Skeletal muscle satellite cell (primary cell): ENCODE measurements around the gene TMCO5A. TPM values are rescaled to one million over a fixed set of nuclear protein-coding genes. Genes with fewer than 3 reads are reported as not detected.

Experiments
- H3K27me3 ChIP-seq: 2 replicates; pipeline ENCODE4 v1.7.0; 2013; ENCODE audit warnings: low read length; ENCODE audit not compliant: control insufficient read depth, insufficient read depth
- H3K36me3 ChIP-seq: 2 replicates; pipeline ENCODE4 v1.7.0; 2013; ENCODE audit warnings: mild to moderate bottlenecking, control low read depth, low read length; ENCODE audit not compliant: insufficient read depth
- H3K4me1 ChIP-seq: 2 replicates; pipeline ENCODE4 v1.7.0; 2013; ENCODE audit warnings: low read length; ENCODE audit not compliant: control insufficient read depth, insufficient read depth
- H3K4me2 ChIP-seq: 2 replicates; pipeline ENCODE4 v1.7.0; 2013; ENCODE audit warnings: mild to moderate bottlenecking, low read length
- H3K4me3 ChIP-seq: 2 replicates; pipeline ENCODE4 v1.7.0; 2013; ENCODE audit warnings: low read length
- H3K9ac ChIP-seq: 2 replicates; pipeline ENCODE4 v1.7.0; 2013; ENCODE audit warnings: mild to moderate bottlenecking, low read depth, low read length, moderate library complexity
- H3K9me3 ChIP-seq: replicated peaks from 2 replicates; pipeline ENCODE4 v1.7.0; 2013; ENCODE audit warnings: mild to moderate bottlenecking, control low read depth, low read length
- total RNA-seq: library from RNA; depleted of rRNA; stranded (reverse); fragments of >200 nt; gene quantifications from 2 replicates; pipeline ENCODE4 v1.2.3, GENCODE V29; 2012; rRNA removed

The TMCO5A gene
- total RNA-seq: not detected in 2 replicates

GRCh38 chr15:37934340-37934739 is at the start of gene TMCO5A:
TSS of gene TMCO5A (plus strand) at chr15:37934640. CDS start at chr15:37936324, 1,684 bp downstream.
- Histone ChIP-seq H3K4me1 (peaks cover 25% of the 10 kb centered on the region), H3K4me3 (no peak within 1 kb of the TSS), H3K9me3 (no peaks in the 10 kb centered on the region), H3K27me3 (peaks cover 4% of the 10 kb centered on the region), H3K36me3 (no peaks in the 10 kb centered on the region), H3K4me2 (no peak within 1 kb of the TSS), H3K9ac (no peak within 1 kb of the TSS)

- Histone ChIP-seq H3K27me3 (peaks cover 9% of the 10 kb centered on the region), H3K4me1 (no peaks in the 10 kb centered on the region), H3K36me3 (no peaks in the 10 kb centered on the region), H3K4me2 (no peak overlapping the region), H3K9ac (no peak overlapping the region), H3K4me3 (no peak overlapping the region), H3K9me3 (no peaks in the 10 kb centered on the region)
Observed at GRCh38 chr15:37885651-37886050, 48.8 kb upstream of the TMCO5A start.

- no peaks in the 10 kb centered on the region for H3K9me3 ChIP-seq
- H3K27me3 ChIP-seq: no peaks in the 10 kb centered on the region
- H3K4me2 ChIP-seq: no peak overlapping the region
- no peaks in the 10 kb centered on the region for H3K36me3 ChIP-seq
- no peaks in the 10 kb centered on the region for H3K4me1 ChIP-seq
- H3K4me3 ChIP-seq: no peak overlapping the region
- H3K9ac ChIP-seq: no peak overlapping the region
Observed at GRCh38 chr15:37888356-37888755, 46.1 kb upstream of the TMCO5A start.

GRCh38 chr15:37891766-37892368 is 42.6 kb upstream of the TMCO5A start:
- no peaks in the 10 kb centered on the region for H3K4me1 ChIP-seq
- H3K9me3 ChIP-seq: no peaks in the 10 kb centered on the region
- H3K4me3 ChIP-seq: no peak overlapping the region
- H3K36me3 ChIP-seq: no peaks in the 10 kb centered on the region
- H3K9ac ChIP-seq: no peak overlapping the region
- H3K27me3 ChIP-seq: no peaks in the 10 kb centered on the region
- peak overlapping the region; percentile 39 for H3K4me2 ChIP-seq

GRCh38 chr15:37893309-37893708 is 41.1 kb upstream of the TMCO5A start:
- Histone ChIP-seq H3K4me3 (no peak overlapping the region), H3K9ac (no peak overlapping the region), H3K36me3 (no peaks in the 10 kb centered on the region), H3K9me3 (no peaks in the 10 kb centered on the region), H3K27me3 (no peaks in the 10 kb centered on the region), H3K4me2 (no peak overlapping the region), H3K4me1 (peaks cover 7% of the 10 kb centered on the region)

GRCh38 chr15:37898362-37898761 is 36.1 kb upstream of the TMCO5A start:
- H3K9me3 ChIP-seq: no peaks in the 10 kb centered on the region
- no peak overlapping the region for H3K9ac ChIP-seq
- no peaks in the 10 kb centered on the region for H3K27me3 ChIP-seq
- H3K36me3 ChIP-seq: no peaks in the 10 kb centered on the region
- no peak overlapping the region for H3K4me3 ChIP-seq
- peaks cover 31% of the 10 kb centered on the region for H3K4me1 ChIP-seq
- H3K4me2 ChIP-seq: peak overlapping the region; percentile 36

- Histone ChIP-seq H3K36me3 (no peaks in the 10 kb centered on the region), H3K4me1 (peaks cover 31% of the 10 kb centered on the region), H3K27me3 (no peaks in the 10 kb centered on the region), H3K4me3 (peak overlapping the region; percentile 32), H3K4me2 (peak overlapping the region; percentile 71), H3K9me3 (no peaks in the 10 kb centered on the region), H3K9ac (no peak overlapping the region)
Observed at GRCh38 chr15:37900326-37901221, 33.9 kb upstream of the TMCO5A start.

GRCh38 chr15:37902126-37902525 is 32.3 kb upstream of the TMCO5A start:
- Histone ChIP-seq H3K27me3 (no peaks in the 10 kb centered on the region), H3K36me3 (no peaks in the 10 kb centered on the region), H3K4me2 (no peak overlapping the region), H3K4me3 (no peak overlapping the region), H3K9ac (no peak overlapping the region), H3K4me1 (peaks cover 33% of the 10 kb centered on the region), H3K9me3 (no peaks in the 10 kb centered on the region)

- Histone ChIP-seq H3K4me2 (no peak overlapping the region), H3K4me1 (peaks cover 22% of the 10 kb centered on the region), H3K36me3 (no peaks in the 10 kb centered on the region), H3K4me3 (no peak overlapping the region), H3K27me3 (no peaks in the 10 kb centered on the region), H3K9ac (no peak overlapping the region), H3K9me3 (no peaks in the 10 kb centered on the region)
Observed at GRCh38 chr15:37903919-37904625, 30.4 kb upstream of the TMCO5A start.

- peaks cover 6% of the 10 kb centered on the region for H3K27me3 ChIP-seq
- H3K9ac ChIP-seq: no peak overlapping the region
- no peak overlapping the region for H3K4me2 ChIP-seq
- H3K9me3 ChIP-seq: no peaks in the 10 kb centered on the region
- H3K4me1 ChIP-seq: peaks cover 3% of the 10 kb centered on the region
- no peak overlapping the region for H3K4me3 ChIP-seq
- H3K36me3 ChIP-seq: no peaks in the 10 kb centered on the region
Observed at GRCh38 chr15:37907136-37907535, 27.3 kb upstream of the TMCO5A start.

GRCh38 chr15:37921527-37922385 is 12.7 kb upstream of the TMCO5A start:
- Histone ChIP-seq H3K4me1 (peaks cover 9% of the 10 kb centered on the region), H3K4me3 (no peak overlapping the region), H3K9ac (no peak overlapping the region), H3K36me3 (no peaks in the 10 kb centered on the region), H3K27me3 (peaks cover 4% of the 10 kb centered on the region), H3K4me2 (no peak overlapping the region), H3K9me3 (no peaks in the 10 kb centered on the region)
